Skin epidermis (tissue), 12 donors: ENCODE measurements around the gene VILL.
"Not testable (repeated sequence)": the region's sequence is repeated elsewhere in the genome, so short reads cannot be mapped to it uniquely, and the experiment has no call there.

Source experiments
- H3K27ac ChIP-seq, 21 experiments: fragments of 200-600 bp; sonication (generic) in 11 of 21; one replicate each; pipeline ENCODE4 v1.5.0; 2020; ENCODE audit warnings: mild to moderate bottlenecking in 3 of 21, inconsistent platforms in 2 of 21, moderate library complexity in 2 of 21
- H3K4me3 ChIP-seq, 7 experiments: fragments of 200-600 bp; sonication (generic) in 2 of 7; one replicate each; pipeline ENCODE4 v1.5.0; 2020; ENCODE audit warnings: inconsistent platforms in 2 of 7, mild to moderate bottlenecking in 2 of 7, moderate library complexity in 1 of 7

VILL gene

GRCh38 chr3:37981348-37981664, 9.3 kb upstream of the VILL start:
- Histone ChIP-seq H3K27ac (no peak overlapping the region), H3K4me3 (no peak overlapping the region)

GRCh38 chr3:37982331-37982730, 8.3 kb upstream of the VILL start:
- Histone ChIP-seq H3K27ac (no peak overlapping the region), H3K4me3 (no peak overlapping the region)

DNA sequence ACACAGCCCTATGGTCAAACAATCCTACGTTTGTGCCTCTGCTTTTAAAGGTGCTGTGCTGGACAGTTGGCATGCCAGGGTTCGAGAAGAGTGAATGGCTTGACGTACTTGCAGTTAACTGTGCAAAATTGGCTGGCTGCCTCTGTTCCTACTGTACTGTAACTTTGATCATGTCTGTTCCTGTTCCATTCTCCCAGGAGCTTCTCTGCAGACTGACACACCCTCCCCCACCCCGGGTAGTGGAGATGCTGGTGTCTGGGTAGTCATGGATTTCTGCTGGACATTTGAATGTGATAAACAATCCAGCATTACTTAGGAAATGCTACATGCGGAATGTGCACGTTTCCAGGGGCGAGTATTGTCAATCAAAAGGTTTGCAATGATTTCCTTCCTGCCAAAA, 6.5 kb upstream of the VILL start:
- H3K4me3 ChIP-seq = no peak overlapping the region
- H3K27ac ChIP-seq = no peak overlapping the region

GRCh38 chr3:37984596-37984995, 6.0 kb upstream of the VILL start:
- H3K27ac ChIP-seq = no peak overlapping the region

DNA sequence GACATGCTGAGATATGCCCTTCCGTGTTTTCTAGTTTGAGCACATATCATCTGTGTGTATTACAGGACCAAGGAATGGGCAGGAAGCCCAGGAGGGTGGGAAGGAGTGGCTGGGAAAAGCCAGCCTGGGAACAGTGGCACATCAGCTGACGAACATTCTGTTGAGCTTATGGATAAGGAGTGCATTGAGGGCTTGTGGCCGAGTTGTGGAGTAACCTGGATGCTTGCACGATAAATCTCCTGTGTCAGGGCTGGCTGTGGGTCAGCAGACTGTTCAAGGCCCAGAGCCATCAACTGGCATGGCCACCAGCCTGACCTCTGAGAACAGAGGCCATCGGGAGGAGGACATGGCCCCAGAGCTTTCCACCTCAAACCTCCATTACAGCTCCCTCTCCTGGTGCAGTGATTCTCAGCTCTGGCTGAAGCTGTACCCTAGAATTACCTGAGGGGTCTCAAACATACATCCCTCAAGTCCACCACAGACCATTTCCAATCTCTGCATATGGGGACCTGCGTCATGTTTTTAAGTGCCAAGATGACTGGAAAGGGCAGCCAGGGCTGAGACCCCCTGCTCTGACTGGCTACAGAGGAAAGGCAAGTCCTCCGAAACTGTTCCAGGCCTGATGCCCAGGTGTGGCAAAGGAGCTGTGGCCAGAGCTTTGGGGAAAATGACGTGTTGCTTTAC, 4.8 kb upstream of the VILL start:
- H3K4me3 ChIP-seq = no peak overlapping the region
- no peak overlapping the region for H3K27ac ChIP-seq

More at GRCh38 chr3:37984596-37984995, 6.0 kb upstream of the VILL start:
- no peak overlapping the region for H3K4me3 ChIP-seq

- no peak overlapping the region for H3K4me3 ChIP-seq
- no peak overlapping the region for H3K27ac ChIP-seq
These were observed 3.9 kb upstream of the VILL start for GRCh38 chr3:37986479-37987314.

DNA sequence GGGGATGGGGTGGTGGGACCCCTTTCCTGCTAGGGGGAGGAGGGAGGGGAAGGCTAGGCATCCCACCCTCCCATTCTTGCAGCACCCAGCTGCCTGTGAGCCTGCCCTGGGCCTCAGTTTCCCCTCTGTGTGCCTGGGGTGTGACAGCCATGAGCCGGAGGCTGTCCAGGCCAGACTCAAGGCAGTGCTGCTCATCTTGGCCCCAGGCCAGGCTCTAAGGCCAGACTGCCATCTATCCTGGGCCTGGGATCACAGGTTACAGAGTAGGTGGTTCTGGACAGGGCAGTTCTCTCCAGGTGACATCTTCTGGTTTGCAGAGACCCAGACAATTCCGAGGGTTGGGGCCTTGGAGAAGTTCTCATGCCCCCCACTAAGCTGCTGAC, 3.3 kb upstream of the VILL start:
- Histone ChIP-seq H3K4me3 (no peak overlapping the region), H3K27ac (no peak overlapping the region)

DNA sequence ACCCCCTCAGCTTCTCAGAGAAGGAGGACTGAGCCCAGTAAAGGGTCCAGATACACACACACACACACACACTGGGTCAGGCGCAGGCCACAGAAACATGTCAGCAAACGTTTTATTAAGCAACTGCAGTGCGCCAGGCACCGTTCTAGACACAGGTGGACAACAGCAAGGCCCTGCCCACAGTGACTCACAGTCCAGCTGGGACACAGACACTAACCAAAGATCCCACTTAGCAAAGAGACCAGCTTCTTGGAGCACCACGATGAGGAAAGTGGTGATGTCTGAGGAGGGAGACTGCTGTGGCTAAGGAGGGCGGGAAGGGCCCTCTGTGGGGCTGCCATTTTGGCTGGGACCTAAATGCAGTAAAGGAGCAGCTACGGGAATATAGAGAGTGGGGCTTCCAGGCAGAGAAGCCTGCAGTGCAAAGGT, 2.8 kb upstream of the VILL start:
- H3K27ac ChIP-seq = no peak overlapping the region
- H3K4me3 ChIP-seq = no peak overlapping the region

DNA sequence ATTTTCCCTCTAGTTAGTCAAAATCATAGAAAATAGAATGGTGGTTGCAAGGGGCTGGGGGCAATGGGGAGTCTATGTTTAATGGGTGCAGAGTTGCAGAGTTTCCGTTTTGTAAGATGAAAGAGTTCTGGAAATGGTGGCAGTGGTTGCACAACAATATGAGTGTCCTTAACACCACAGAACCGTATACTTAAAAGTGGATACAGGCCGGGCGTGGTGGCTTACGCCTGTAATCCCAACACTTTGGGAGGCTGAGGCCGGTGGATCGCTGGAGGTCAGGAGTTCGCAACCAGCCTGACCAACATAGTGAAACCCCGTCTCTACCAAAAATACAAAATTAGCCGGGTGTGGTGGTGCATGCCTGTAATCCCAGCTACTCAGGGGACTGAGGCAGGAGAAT, 2.2 kb upstream of the VILL start:
- H3K4me3 ChIP-seq, H3K27ac ChIP-seq: not testable (repeated sequence)

DNA sequence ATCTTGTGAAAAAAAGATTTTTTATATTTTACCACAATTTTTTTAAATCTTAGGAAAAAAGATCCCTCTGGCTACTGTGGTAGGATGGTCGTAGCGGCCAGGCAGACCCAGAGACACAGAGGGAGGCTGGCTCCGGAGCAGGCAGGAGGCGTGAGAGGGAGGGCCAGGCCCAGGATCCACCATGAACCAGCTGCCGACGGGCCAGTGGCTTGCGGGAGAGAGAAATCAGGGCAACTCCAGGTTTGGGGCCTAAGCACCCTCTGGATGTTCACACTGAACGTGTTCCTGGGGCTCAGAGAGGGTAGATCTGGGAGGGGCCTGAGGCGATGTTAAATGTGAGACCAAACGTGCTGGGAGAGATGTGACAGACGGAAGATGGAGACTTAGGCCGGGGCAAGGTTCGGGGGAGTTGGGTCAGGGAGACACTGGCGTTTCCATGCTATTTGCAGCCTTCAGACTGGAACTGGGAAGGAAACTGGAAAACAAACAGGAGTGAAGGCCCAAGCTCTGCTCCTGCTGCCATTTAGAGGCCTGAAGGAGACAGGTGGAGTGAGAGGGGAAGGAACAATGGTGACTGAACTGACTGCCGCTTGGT, 1.6 kb upstream of the VILL start:
- Histone ChIP-seq H3K4me3 (no peak overlapping the region), H3K27ac (no peak overlapping the region)

DNA sequence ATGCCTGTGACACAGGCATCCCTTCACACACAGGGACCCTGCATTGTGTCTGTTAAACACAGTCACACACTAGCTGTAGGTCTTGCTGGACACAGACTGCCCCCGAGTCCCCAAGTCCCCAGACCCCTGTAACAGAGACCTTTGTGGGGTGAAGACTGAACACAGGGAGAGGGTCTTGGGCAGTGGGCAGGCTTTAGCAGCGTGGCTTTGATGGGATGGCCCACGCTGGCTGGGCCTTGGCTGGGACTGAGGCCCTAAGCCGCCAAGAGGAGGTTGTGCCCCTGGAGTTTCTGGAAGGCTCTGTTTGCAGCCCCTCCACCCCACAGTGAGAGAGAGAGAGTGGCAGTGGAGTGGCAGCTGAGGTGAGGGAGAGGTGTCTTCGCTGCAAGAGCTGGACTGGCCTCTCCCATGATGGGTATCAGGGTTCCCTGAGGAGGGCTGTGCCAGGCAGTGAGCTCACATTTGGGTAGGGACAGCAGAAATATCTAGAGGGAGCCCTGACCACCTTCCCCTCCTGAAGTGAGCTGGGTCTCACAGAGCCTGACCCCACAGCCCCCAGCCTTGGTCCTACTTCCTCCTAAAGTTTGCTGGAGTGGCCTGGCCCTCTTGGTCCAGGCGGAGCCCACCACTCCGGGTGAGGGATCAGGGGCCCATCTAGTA, 635 bp upstream of the VILL start:
- no peak overlapping the region for H3K27ac ChIP-seq

GRCh38 chr3:37991109-37991508, 523 bp downstream of the VILL start:
- Histone ChIP-seq H3K27ac (no peak overlapping the region), H3K4me3 (no peak overlapping the region)

More for the DNA sequence above, 635 bp upstream of the VILL start:
- H3K4me3 ChIP-seq = no peak overlapping the region

- Histone ChIP-seq H3K27ac (peak overlapping the region in 2 of 21 experiments; percentile 27 to 43), H3K4me3 (no peak overlapping the region)
These were observed 1.2 kb downstream of the VILL start for GRCh38 chr3:37991823-37992222.

DNA sequence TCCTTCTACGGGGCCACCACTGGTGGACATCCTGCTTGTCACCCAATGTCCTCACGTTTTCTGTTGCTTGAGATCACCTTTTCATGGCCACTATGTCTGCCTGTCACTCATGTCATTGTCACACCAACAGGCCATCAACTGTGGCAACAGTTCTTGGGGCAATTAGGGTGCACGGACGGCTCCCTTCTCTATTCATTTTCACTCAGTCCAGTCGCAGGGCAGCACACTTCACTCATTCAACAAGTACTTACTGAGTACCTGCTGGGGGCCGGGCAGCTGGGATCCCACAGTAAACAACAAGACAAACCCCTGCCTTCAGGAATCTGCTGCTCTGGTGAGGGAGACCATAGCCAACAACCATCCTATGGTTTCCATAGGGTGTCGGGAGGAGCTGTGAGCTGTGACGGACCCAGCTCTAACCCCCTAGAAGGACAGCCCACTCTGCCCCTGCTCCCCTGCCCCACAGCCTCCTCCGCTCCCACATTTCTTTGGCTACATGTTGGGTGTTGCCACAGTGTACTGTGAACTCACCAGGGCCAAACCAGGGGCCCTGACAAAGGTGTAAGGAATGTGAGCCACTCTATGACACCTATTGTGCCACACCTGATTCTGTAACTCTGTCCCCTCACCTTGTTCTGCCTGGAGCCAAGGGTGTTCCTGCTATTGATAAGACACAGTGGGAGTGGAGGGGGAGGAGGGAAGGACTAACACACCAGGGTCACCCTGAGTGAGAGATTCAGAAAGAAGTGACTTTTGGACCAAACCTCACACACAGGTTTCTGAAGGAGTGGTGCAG, 1.9 kb downstream of the VILL start:
- Histone ChIP-seq H3K4me3 (no peak overlapping the region), H3K27ac (peak overlapping the region in 6 of 21 experiments; percentile 27 to 97 (median 88))

- Histone ChIP-seq H3K4me3 (no peak overlapping the region), H3K27ac (peak overlapping the region in 9 of 21 experiments; percentile 84 to 97 (median 90))
These were observed 2.5 kb downstream of the VILL start for GRCh38 chr3:37993067-37993455.

GRCh38 chr3:37993460-37993819, 2.9 kb downstream of the VILL start:
- Histone ChIP-seq H3K4me3 (peak overlapping the region; percentile 44 to 77 (median 56)), H3K27ac (peak overlapping the region in 20 of 21 experiments; percentile 63 to 97 (median 90))

DNA sequence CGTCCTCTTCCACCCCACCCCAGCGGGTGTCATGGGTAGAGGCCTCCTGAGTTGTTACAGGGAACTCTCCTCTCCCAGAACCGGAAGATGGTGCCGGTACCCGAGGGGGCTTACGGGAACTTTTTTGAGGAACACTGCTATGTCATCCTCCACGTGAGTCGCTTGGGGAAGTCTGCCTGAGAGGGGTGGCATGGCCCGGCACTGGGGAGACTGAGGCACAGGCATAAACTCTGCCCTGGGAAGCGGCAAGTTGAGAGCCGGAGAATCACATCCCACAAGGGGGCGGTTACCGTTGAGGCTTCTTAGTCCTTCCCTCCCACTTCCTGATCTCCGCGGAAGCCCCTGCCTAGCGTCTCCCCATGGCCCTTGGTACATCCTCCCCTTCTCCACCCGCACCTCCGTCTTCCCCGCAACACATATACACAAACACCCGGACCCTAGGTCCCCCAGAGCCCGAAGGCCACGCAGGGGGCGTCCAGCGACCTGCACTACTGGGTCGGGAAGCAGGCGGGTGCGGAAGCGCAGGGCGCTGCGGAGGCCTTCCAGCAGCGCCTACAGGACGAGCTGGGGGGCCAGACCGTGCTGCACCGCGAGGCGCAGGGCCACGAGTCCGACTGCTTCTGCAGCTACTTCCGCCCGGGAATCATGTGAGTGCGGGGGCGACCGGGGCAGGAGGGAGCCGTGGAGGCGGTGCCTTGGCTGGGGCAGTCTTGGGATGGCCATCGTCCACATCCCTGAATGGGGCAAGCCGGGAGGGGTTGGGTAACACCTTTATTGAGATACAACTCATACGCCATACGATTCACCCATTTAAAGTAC, 3.4 kb downstream of the VILL start:
- Histone ChIP-seq H3K27ac (peak overlapping the region in 20 of 21 experiments; percentile 63 to 97 (median 90)), H3K4me3 (peak overlapping the region; percentile 44 to 77 (median 56))

GRCh38 chr3:37994639-37994972, 4.0 kb downstream of the VILL start:
- peak overlapping the region; percentile 44 to 77 (median 56) for H3K4me3 ChIP-seq
- H3K27ac ChIP-seq = peak overlapping the region in 19 of 21 experiments; percentile 63 to 97 (median 90)
